WTC11 (cell line): ENCODE measurements around the gene RAB33A.

Source experiments
- CTCF ChIP-seq: fragments of 200-600 bp; IDR thresholded peaks from 2 replicates; pipeline ENCODE4 v1.8.0; 2022; ENCODE audit warnings: antibody characterized with exemption
- RELA ChIP-seq: sonication (generic); formaldehyde crosslinking; IDR thresholded peaks from 2 replicates; pipeline ENCODE4 v1.8.1; 2022; ENCODE audit warnings: missing genetic modification reagents, mild to moderate bottlenecking, borderline replicate concordance
- TEAD4 ChIP-seq: sonication (generic); formaldehyde crosslinking; IDR thresholded peaks from 2 replicates; pipeline ENCODE4 v1.8.0; 2022; ENCODE audit warnings: mild to moderate bottlenecking, missing genetic modification reagents
- TP53 ChIP-seq: sonication (generic); formaldehyde crosslinking; IDR thresholded peaks from 2 replicates; pipeline ENCODE4 v1.8.1; 2023; ENCODE audit warnings: mild to moderate bottlenecking, missing genetic modification reagents
- ZNF121 ChIP-seq: sonication (generic); formaldehyde crosslinking; IDR thresholded peaks from 2 replicates; pipeline ENCODE4 v1.8.0; 2023; ENCODE audit warnings: missing genetic modification reagents
- ZNF263 ChIP-seq: sonication (generic); formaldehyde crosslinking; IDR thresholded peaks from 2 replicates; pipeline ENCODE4 v1.8.1; 2022; ENCODE audit warnings: low read depth, mild to moderate bottlenecking, moderate library complexity, missing genetic modification reagents

GRCh38 chrX:130139474-130140201 is 32.1 kb upstream of the RAB33A start:
- no peak for TF ChIP-seq CTCF
- TF ChIP-seq ZNF263 (CRISPR knock-in tag), result no peak
- TF ChIP-seq TP53 (CRISPR knock-in tag), result no peak
- no peak for TF ChIP-seq TEAD4 (CRISPR knock-in tag)
- no peak for TF ChIP-seq ZNF121
- no peak for TF ChIP-seq RELA
